22Rv1 (cell line): ENCODE data around the gene GPR137C.

Source experiments
- ZFX ChIP-seq: fragments of 450-650 bp; IDR thresholded peaks from 2 replicates; pipeline ENCODE4 v1.6.1; 2017; ENCODE audit warnings: antibody characterized with exemption, borderline replicate concordance
- TF ChIP-seq, protein P1 (sequence below): fragments of 450-650 bp; IDR thresholded peaks from 2 replicates; pipeline ENCODE4 v1.5.1; 2017; ENCODE audit warnings: mild to moderate bottlenecking

DNA sequence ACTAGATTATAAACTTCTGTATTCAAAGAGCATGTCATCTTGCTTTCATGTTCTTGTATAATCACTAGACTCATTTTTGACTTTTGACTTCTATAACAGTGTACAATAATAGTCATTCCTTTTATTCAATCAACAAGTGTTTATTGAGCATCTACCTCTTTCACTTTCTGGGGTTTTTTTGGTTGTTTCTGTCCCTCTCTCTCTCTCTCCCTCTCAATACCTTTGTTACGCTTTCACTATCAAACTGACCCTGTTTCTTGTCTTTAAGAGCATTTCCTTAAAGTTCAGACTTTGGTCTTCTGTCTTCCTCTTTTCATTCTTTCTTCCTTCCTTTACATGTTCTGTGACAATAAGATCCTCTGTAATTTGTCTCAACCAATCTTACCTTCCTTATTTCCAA is 49.5 kb downstream of the GPR137C start:
- no peak for TF ChIP-seq ZFX
- TF ChIP-seq, protein P1, sequence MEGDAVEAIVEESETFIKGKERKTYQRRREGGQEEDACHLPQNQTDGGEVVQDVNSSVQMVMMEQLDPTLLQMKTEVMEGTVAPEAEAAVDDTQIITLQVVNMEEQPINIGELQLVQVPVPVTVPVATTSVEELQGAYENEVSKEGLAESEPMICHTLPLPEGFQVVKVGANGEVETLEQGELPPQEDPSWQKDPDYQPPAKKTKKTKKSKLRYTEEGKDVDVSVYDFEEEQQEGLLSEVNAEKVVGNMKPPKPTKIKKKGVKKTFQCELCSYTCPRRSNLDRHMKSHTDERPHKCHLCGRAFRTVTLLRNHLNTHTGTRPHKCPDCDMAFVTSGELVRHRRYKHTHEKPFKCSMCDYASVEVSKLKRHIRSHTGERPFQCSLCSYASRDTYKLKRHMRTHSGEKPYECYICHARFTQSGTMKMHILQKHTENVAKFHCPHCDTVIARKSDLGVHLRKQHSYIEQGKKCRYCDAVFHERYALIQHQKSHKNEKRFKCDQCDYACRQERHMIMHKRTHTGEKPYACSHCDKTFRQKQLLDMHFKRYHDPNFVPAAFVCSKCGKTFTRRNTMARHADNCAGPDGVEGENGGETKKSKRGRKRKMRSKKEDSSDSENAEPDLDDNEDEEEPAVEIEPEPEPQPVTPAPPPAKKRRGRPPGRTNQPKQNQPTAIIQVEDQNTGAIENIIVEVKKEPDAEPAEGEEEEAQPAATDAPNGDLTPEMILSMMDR, result no peak
